D341Med (cell line): ENCODE data around the gene SEC24D.

Experiments
- DNase-seq: peaks from one replicate; pipeline ENCODE4 v3.0.0; 2012; ENCODE audit warnings: low spot score

Gene SEC24D

GRCh38 chr4:118842055-118842454 lies 6.1 kb upstream of the SEC24D start:
- no peak for DNase-seq

DNA sequence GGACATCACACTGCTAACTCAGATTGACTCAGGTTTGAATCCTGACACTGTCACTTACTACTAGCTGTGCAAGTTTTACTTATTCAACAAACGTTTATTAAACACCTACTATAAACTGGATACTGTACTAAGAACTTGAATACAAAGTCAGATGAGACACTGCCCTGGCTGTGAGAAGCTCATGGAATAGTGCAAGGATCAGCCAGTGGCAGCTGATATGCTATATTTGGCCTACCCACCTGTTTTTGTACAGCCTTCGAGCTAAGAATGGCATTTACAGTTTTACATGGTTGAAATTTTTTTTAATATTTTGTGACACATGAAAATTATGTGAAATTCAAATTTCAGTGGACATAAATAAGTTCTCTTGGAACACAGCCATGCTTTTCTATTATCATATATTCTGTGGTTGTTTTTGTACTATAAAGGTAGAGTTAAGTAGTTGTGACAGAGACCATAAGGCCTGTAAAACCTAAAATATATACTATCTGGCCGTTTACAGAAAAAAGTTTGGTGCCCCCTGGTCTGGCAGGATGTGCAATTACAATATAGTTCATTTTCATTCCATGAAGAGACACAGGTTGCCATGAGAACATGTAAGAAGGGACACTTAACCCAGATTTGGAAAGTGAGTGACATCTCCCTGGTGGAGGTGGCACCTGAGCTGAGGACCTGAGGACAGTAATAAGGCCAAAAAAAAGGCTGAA lies 3.4 kb upstream of the SEC24D start:
- DNase-seq: no peak

DNA sequence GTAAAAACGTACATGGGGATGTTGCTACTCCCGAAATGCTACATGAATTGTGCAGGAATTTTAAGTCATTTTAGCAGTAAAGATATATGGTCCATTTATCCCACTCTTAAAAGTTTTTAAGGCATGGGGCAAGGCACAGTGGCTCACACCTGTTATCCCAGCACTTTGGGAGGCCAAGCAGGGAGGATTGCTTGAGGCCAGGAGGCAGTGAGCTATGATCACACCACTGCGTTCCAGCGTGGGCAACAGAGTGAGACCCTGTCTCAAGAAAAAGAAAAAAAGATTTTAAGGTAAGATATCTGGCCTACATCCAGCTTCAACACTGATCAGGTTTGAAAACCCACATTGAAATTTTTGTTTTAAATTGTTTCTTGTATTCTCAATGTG lies 1.2 kb upstream of the SEC24D start:
- DNase-seq: no peak

- DNase-seq: no peak
These were observed 585 bp upstream of the SEC24D start for GRCh38 chr4:118836301-118837120.

DNA sequence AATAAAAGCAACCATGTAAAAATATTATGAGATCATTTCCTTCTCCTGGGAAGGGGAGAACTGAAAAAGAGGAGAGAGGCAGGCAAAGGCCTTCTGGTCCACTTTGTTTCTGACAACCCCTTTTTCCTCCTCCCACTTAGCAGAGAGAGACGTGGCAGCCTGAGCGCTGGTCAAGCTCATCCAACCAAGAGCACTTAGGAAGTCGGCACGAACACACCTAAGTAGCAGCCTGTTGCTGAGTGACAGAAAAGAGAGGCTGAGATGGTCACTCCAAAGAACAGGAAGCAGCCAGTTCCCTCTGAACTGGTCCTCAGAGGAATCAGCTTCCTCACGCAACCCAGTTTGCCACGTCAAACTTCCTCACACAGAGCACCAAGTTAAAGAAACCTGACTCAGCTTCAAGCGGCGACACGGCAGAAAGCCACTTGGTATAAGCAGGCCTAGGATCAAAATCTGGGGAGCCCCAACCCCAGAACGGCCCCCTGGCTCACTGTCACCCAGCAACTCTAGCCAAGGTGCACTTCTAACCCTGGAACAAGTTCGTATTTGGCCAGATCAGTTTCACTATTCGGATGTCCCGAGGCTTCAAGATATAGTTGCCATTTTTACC lies 861 bp downstream of the SEC24D start:
- DNase-seq: no peak

DNA sequence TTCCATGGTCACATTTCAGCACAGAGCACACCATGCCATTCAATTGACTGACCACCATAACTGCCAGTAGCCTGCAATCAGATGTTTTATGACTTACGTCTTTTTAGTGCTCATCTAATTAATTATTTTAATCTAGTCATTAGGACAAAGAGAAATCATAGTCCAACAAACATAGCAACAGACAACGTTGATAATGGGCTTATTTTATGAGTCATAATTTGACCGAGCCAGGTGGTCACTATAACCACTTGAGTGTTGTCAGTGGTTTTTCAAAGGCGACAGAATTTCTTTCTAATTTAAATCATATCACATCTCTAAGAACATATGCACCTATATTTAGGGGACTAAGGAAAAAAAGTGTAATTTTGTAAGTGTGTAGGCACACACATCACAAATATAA lies 1.9 kb downstream of the SEC24D start:
- no peak for DNase-seq

DNA sequence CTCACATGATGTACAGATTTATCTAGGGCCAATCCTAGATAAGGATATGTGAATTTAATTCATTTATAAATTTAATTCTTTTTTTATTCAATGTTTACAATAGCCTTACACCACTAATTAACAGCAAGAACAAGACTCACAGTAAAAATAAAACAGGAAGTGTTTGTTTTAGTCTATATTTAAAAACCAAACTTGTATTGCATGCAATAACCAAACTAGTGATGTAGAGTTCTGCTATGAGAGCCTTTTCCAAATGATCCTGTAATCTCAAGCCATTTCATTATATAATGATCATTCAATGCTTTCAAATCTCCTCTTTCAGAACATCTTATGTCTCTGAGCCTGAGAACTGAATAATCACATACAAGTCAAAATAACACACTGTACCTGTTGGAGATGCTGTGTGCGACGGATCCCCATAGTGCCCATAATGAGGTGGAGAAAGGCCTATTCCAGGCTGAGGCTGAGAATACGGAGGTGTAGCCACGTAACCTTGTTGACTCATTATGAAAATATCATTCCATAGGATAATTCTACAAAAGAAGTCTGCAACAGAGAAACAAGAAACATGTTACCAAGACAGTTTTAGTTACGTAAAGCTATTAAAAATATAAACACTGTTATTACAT lies 2.6 kb downstream of the SEC24D start:
- DNase-seq: no peak

DNA sequence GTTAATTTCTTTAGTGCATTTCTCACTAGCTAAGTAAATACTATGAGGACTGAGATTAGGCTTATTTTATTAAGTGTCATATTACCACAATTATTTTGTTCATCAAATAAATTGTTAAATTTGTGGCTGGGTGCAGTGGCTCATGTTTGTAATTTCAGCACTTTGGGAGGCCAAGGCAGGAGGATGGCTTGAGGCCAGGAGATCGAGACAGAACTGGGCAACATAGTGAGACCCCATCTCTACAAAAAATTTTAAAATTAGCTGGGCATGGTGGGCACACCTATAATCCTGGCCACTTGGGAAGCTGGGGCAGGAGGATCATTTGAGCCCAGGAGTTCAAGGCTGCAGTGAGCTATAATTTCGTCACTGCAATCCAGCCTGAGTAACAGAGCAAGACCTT lies 6.8 kb downstream of the SEC24D start:
- DNase-seq: no peak

DNA sequence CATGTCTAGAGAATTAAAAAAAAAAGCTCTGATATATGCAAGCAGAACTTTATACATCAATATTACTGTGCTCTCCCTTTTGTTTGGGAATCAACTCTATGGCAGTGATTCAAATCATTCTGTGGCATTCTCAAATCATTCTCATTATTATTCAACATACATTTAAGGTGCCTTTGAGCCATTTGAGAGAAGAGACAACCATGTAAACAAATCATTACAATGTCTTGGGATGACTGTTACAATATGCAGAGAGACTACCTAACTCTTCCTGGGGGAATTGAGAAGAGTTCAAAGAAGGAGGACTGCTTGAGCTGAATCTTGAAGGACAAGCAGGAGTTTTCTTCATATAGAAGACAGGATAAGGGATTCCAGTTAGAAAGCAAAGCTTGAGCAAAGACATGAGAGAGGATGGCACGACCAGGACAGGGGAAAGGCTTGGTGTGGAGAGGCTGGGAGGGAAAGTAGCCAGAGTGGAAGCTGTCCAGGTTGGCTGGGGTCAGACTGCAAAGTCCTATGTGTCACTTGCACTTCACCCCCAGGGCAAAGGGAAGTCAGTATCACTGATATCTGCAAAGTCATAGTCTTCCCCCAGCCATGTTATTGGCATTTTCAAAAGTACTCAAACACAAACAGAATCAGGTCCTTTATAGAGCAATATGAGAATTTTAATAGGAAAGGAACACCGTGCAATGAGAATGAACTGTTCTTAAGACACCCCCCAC lies 9.0 kb downstream of the SEC24D start:
- DNase-seq: no peak

DNA sequence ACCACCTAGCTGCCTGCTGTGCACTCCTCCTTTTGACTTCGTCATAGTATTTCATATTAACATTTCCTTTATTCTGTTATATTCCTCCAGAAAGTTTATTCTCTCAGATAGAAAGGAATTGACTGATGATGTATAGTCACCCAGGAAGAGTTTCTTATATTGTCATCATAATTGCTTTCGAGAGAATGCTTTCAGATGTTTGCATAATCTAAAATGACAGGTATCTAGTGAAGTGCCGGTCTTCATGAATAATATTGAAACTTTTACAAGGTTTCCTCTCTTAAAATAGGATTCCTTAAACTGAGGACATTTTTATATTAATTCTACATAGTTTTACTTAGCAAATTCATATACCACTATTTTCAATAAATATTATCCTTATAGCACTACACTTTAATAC lies 10.1 kb downstream of the SEC24D start:
- no peak for DNase-seq

- no peak for DNase-seq
These were observed 11.8 kb downstream of the SEC24D start for GRCh38 chr4:118824141-118824540.

- DNase-seq: peak; percentile 77
These were observed 12.5 kb downstream of the SEC24D start for GRCh38 chr4:118823471-118823870.

DNA sequence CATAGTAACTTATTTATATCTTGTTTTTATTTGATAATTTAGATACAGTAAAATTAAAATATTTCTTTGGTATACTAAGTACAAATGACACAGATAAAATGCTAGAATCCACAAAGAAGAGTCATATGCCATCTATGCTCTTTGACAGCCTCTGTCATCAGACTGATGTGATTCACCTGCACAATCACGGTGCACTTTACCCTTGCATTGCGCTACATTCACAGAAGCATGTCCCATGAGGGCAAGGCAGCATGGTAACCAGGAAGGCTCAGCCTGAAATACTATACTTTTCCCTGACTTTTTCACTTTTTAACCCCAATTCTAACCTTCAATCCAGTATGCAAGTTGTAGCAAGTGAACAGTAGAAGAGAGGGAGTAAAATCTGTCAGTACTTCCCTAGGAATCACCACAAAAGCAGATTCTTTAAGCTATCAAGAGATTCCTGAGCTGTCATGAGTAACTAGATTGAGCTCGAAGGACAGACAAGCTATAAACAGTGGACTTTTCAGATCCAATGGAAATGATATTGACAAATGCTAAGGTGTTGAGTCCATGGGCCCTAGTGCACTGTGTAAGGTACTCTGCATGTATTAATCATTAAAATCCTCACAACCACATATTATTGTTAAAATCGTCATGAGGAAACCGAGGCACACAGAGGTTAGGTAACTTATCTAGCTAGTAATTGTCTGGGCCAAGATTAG lies 14.2 kb downstream of the SEC24D start:
- DNase-seq: no peak

GRCh38 chr4:118817178-118817930 lies 18.6 kb downstream of the SEC24D start:
- DNase-seq: peak; percentile 71

- DNase-seq: no peak
These were observed 19.3 kb downstream of the SEC24D start for GRCh38 chr4:118816538-118817177.

DNA sequence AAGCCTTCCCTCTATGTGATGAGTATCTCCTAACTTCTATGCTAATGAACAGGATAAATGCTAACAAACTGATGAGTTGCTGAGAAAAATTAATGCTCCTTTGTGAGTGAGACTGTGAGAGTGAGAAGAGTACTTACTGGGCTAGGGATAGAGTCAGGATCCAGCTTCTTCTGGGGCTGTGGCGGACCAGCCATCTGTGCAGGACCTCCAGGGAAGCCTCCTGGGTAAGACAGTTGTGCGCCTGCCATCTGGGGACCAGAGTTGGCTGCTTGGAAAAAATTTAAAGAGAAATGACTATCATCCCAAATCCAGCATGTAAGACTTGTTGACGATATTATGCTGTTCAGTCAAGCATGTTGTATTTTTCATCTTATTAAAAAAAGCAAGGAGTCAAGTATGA lies 21.0 kb downstream of the SEC24D start:
- peak; percentile 62 for DNase-seq

DNA sequence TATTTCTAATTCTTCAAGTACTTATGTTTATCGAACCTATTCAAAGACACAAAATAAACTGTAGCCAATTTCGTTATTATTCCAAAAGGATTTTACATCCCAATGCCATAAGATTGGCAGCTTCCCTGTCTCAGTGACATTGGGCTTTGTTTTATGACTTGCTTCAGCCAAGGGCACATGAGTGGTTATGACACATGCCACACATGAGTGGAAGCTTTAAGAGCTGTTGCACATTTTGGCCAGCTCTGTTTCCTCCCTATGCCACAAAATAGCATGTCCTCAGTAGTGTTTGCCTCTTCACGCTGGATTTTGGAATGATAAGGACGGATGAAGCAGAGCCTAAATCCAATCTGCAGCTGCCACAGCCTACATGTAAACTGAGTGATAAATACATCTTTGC lies 21.9 kb downstream of the SEC24D start:
- no peak for DNase-seq

- no peak for DNase-seq
These were observed 22.4 kb downstream of the SEC24D start for GRCh38 chr4:118813561-118813960.

DNA sequence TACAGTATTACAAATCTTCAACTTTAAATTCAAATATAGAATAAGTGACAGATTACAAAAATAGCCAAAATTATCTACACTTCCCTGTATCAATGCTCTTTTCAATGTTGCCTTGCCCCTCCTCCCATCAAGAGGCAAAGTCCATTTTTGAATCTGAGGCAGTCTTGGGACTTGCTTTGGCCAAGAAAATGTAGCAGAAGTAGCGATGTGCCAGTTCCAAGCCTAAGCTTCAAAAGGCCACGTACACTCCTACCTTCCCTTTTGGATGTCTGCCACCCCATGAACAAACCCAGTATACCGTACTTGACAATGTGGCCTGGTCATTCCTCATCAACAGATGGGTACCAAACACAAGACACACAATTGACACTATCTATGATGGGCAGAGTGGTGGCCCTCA lies 24.1 kb downstream of the SEC24D start:
- no peak for DNase-seq
